OCI-M1 (cell line): ENCODE data around the gene ITGB5.
"Not testable (repeated sequence)": the region's sequence is repeated elsewhere in the genome, so short reads cannot be mapped to it uniquely, and the experiment has no call there.

ENCODE experiments used
- DNase-seq: peaks from one replicate; lab custom pipeline; 2025; lab: John Stamatoyannopoulos, UW

The ITGB5 gene

GRCh38 chr3:124788254-124788745 lies 98.9 kb downstream of the ITGB5 start:
- DNase-seq: no peak

DNA sequence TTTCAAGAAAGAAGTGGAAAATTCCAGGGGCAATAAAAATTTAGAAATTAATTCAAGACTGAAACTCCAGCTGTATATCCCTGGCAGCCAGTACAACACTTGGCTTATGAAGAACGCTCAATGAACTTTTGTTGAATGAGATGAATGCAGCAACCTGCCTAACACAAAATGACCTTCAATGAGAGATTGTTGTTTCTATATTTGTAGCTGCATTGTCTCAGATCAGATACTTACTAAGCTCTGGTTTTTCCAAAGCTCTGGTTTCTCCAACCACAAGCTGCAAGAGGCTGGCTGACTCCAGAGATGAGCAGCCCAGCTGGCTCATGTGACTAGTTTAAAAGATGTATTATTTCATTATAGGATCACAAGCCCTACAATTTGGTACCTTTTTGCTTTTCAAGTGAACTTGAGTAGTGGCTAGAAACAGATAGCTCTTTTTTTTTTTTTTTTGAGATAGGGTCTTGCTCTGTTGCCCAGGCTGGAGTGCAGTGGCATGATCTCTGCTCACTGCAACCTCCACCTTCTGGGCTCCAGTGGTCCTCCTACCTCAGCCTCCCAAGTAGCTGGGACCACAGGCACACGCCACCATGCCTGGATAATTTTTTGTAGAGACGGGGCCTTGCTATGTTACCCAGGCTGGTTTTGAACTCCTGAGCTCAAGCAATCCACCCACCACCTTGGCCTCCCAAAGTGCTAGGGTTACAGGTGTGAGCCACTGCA lies 99.5 kb downstream of the ITGB5 start:
- DNase-seq: no peak

DNA sequence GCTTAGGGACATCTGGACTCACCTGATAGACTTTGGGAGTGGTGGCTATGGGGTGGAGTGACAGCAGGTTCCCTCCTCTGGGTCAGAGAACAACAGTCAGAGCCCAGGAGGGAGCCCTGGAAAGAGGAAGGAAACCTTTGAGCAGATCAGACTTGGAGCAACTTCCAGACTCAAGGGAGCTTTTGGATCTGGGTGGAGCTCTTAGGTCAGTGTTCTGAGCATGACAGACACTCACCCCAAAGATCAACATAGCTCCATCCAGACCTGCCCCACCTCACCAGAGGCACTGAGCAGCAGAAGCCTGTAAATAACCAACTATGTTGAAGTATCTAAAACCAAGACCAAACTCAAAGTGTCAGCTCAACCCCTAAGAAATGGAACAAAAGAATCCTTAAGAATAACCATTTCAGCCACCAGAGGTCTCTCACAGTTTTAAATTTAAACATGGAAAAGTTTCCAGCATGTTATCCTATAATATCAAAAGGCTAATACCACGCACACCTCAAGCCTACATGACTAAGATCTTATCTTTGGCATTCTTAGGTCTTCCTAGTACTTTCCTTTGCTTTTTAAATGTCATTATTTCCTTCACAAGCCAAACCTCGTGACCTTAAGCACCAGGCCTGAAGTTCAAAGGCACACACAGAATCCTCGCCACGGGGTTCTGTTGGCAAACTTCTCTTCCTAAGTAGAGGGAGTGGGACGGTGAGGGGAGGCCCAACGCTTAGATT lies 100.5 kb downstream of the ITGB5 start:
- no peak for DNase-seq

- DNase-seq: no peak
Measured at GRCh38 chr3:124785973-124786372, 101.2 kb downstream of the ITGB5 start.

GRCh38 chr3:124784686-124785382 lies 102.3 kb downstream of the ITGB5 start:
- DNase-seq: no peak

DNA sequence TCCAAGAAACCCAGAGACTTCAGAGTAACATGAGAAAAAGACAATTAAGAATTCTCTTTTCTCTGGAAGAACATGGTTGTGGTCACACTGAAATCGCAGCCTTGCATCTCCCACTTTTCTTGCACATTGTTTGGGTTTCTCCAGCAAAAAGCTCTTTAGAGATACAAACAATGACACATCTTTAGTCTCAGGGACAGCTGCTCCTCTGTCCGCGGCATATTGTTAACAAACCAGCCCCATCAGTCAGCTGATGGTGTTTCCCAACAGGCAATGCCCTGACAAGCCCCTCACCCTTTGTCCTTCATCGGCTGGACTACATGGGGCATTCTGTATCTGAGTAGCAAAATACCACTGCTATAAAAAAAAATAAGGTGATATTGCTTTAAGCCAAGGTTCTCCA lies 103.5 kb downstream of the ITGB5 start:
- DNase-seq: no peak

GRCh38 chr3:124782377-124782712 lies 104.8 kb downstream of the ITGB5 start:
- DNase-seq: not testable (repeated sequence)

DNA sequence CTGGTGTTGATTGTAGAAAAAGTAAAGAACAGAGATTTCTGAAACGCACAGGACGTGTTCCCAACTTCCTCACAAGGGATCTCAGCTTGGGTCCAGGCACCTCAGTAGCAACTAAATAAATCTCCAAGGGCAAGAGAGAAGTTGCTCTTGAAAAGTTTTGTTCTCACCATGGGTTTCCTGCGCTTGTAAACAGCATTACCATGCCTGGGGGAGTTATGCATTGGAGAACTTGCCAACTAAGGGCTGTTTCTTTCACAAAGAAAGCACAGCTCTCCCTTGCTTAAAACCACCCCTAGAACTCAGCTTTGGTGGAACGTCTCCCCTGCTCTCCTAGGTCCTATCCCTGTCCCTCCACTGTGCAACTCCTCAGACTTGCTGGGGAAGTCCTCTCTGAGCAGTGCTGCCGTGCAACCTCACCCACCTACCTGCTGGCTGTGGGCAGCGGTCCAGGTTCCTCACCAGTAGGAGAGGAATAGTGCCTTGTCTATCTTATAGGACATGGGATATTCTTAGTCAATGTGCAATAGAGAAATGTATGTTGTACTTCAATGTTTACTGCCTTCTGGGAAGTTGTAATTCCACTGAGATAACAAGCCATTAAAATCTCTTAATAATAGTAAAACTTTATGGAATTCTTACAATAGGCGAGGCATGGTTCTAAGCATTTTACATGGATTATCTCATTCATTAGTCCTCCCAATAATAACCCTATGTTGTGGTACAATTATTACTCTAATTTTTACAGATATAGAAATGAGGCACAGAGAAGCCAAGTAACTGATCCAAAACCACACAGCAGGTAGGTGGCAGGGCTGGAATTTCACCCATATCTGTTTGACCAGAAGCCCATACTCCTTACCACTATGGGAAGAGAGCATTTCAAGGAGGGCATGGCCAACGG lies 105.4 kb downstream of the ITGB5 start:
- no peak for DNase-seq

DNA sequence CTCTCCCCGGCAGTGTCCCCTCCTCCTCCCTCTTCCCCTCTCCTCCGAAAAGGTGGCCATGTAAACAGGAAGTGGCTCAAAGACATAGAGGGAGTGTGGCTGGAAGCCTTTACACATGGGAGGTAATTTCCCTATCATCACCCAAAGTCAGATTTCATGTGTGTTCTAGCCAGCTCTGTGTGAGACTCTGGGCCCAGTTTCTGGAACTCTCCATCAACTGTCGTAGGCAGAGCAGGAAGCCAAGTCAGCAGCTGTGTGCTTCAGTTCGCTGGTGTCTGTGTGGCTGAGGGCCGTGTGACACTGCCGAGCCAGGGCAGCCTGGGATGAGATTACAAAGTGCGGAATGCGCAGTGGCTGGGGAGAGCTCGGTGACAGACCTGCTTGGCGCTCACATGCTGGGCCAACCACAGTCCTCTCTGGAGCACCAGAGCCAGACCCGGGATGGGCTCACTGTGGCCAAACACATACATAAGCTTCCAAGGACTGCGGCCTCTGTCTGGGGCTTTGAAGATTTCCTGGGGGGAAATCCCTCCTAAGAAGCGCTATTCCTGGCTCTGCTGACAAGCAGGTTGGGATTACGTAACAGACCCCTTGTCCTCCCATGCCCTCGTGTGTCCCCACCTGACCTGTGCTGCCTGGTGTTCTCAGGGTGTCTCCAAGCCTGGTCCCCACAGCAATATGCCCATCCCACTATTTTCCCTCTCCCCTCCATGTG lies 106.2 kb downstream of the ITGB5 start:
- DNase-seq: no peak

DNA sequence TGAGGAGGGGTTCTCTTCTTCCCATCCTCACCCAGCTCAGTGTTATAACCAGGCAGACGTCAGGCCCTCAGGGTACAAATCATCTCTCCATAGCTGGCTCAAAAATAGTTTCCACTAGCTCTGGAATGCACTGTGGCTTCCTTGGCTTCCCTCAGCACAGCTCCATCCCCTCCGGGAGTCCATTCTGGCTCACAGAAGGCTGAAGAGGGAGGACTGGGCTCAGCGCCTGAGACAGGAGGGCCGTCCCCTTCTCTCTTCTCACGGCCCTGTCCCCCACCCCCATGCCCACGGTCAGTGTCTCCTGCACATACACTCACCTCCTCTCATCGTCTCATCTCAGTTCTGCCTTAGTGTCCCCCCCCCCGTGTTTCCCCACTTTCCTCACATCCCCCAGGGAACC lies 106.8 kb downstream of the ITGB5 start:
- no peak for DNase-seq

- no peak for DNase-seq
Measured at GRCh38 chr3:124779751-124780191, 107.4 kb downstream of the ITGB5 start.

DNA sequence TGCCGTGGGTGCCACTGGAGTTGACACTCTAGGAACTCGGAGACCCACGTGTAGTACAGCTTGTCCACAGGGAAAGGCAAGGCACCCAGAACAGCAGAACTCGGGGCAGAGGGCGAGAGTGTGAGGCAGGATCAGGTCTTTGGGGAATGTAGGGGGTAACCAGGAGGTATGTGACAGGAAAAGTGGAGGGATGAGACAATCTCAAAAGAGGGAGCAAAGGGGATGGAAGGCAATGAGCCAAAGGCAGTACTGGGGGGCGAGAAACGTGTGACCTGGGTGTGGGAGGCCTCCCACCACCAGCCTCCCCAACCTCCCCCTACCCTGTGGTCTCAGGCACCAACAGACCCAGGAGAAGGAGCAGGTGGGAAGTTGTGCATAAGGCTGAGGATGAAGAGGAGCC lies 108.0 kb downstream of the ITGB5 start:
- DNase-seq: no peak

GRCh38 chr3:124777762-124778470 lies 109.2 kb downstream of the ITGB5 start:
- no peak for DNase-seq

DNA sequence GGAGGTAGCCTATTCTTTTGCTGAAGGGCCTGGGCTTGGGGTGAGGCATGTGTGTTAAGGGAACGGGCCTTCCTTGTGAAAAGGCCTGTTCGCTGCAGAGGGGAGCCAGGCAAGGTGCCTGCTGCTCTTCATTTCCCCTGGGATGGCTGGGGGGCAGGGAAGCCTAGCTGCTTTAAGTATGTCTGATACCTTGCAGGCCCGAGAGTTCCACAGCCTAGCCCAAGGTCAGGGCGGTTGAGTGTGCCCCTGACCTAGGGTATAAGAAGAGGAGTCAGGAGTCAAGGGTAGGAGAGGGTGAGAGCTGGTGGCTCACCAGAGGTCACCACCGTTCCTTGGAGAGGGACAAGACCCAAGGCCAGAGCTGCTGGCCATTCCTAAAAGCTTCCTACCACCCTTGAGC lies 110.3 kb downstream of the ITGB5 start:
- DNase-seq: no peak

DNA sequence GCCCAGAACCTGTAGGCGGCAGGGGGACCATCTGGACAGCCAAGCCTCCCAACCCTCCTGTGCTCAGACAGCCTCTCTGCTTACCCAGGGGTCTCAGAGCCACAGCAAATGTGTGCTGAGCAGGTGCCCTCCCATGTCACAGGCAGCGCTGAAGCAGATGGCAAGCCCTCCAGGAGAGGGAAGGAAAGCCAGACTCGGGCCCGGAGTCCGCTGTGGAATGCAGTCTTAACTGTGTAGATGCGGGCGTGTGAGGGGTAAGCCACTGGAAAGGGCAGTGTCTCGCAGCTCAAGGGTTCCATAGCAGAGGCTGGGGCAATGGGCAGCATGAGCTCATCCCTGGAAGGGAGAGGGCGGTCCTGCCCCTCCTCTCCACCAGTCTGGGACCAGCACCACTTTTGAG lies 111.3 kb downstream of the ITGB5 start:
- no peak for DNase-seq

GRCh38 chr3:124774841-124775402 lies 112.2 kb downstream of the ITGB5 start:
- DNase-seq: no peak

GRCh38 chr3:124774327-124774718 lies 112.8 kb downstream of the ITGB5 start:
- DNase-seq: no peak

DNA sequence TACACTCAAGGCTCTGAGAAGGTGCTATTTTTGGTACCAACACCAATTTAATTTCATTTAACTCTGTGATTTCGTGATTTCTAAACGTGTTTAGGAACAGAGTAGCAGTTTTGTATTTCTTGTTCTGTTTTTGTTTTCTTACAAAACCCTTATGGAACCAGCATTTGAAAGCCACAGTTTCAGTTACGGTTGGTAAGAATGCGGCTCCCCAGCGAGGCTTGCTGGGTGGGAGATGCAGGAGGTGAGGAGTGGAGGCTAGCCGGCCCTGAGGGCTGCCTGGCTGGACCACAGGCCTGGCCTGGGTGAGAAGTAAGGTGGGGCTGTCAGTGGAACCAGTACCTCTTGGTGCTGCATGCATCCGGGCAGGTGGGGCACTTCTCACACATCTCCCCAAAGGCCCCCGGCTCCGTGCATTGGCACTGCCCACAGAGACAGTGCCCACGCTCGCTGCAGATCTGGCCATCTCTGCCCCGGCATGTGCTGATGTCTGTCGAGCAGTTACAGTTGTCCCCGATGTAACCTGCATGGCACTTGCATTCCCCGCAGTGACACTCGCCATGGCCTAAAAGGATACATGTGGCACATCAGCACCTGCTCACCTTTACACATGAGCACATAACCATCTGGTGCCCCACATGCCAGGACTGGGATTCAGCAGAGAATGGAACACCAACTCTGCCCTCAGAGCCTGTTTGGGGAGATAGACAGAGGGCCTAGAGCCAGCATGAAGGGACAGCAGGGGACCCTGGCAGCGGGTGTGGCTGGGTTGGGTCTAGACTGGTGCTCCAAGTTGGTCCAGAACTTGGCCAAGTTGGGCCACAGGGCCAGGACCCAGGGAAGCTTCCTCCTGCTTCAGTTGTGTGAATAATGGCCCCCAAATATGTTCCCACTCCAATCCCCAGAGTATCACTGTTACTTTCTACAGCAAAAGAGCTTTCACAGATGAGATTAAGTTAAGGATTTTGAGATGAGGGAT lies 113.5 kb downstream of the ITGB5 start:
- DNase-seq: no peak
